HEK293T (cell line): ENCODE data around the gene TGM4.

Experiments
- CTCF ChIA-PET: fragments of 350-600 bp; formaldehyde crosslinking; extraction: SDS; loops from one replicate; lab custom pipeline; 2021; ENCODE audit warnings: antibody characterized with exemption, inconsistent platforms; lab: Yijun Ruan, JAX
- POLR2A ChIA-PET: fragments of 350-600 bp; formaldehyde crosslinking; extraction: SDS; loops from one replicate; lab custom pipeline; 2020; ENCODE audit warnings: antibody characterized with exemption, inconsistent platforms; lab: Yijun Ruan, JAX
- DNase-seq: peaks from one replicate; pipeline ENCODE4 v3.0.0; 2012; ENCODE audit warnings: mixed read lengths; ENCODE audit errors: extremely low spot score
- ARNT ChIP-seq: fragments of 450-650 bp; IDR thresholded peaks from 2 replicates; pipeline ENCODE4 v1.6.1; 2017; ENCODE audit warnings: mild to moderate bottlenecking
- BHLHE40 ChIP-seq: fragments of 450-650 bp; IDR thresholded peaks from 2 replicates; pipeline ENCODE4 v1.6.1; 2016; ENCODE audit warnings: mild to moderate bottlenecking, moderate library complexity, borderline replicate concordance
- CTBP1 ChIP-seq: fragments of 450-650 bp; IDR thresholded peaks from 2 replicates; pipeline ENCODE4 v1.6.1; 2016; ENCODE audit warnings: borderline replicate concordance
- ELF4 ChIP-seq: fragments of 450-650 bp; IDR thresholded peaks from 2 replicates; pipeline ENCODE4 v1.6.1; 2017; ENCODE audit warnings: antibody characterized with exemption
- FOXA1 ChIP-seq: fragments of 450-650 bp; IDR thresholded peaks from 2 replicates; pipeline ENCODE4 v1.6.1; 2016; ENCODE audit warnings: mild to moderate bottlenecking
- FOXK2 ChIP-seq: fragments of 450-650 bp; IDR thresholded peaks from 2 replicates; pipeline ENCODE4 v1.6.1; 2016; ENCODE audit warnings: mild to moderate bottlenecking
- FOXM1 ChIP-seq: fragments of 450-650 bp; IDR thresholded peaks from 2 replicates; pipeline ENCODE4 v1.6.1; 2017; ENCODE audit warnings: mild to moderate bottlenecking, borderline replicate concordance
- HDGF ChIP-seq: fragments of 450-650 bp; IDR thresholded peaks from 2 replicates; pipeline ENCODE4 v1.6.1; 2017; ENCODE audit warnings: antibody characterized with exemption, borderline replicate concordance
- L3MBTL2 ChIP-seq: fragments of 450-650 bp; conservative IDR thresholded peaks from 2 replicates; pipeline ENCODE4 v1.6.1; 2016; ENCODE audit warnings: mild to moderate bottlenecking
- LEF1 ChIP-seq: fragments of 450-650 bp; IDR thresholded peaks from 2 replicates; pipeline ENCODE4 v1.6.1; 2017; ENCODE audit warnings: mild to moderate bottlenecking, borderline replicate concordance
- NFRKB ChIP-seq: fragments of 450-650 bp; IDR thresholded peaks from 2 replicates; pipeline ENCODE4 v1.6.1; 2016; ENCODE audit warnings: mild to moderate bottlenecking, moderate library complexity
- SP1 ChIP-seq: fragments of 450-650 bp; IDR thresholded peaks from 2 replicates; pipeline ENCODE4 v1.6.1; 2017
- SUZ12 ChIP-seq: fragments of 450-650 bp; IDR thresholded peaks from 2 replicates; pipeline ENCODE4 v1.6.1; 2016; ENCODE audit warnings: mild to moderate bottlenecking
- TARDBP ChIP-seq: fragments of 450-650 bp; IDR thresholded peaks from 2 replicates; pipeline ENCODE4 v1.6.1; 2016
- ZNF384 ChIP-seq: fragments of 450-650 bp; IDR thresholded peaks from 2 replicates; pipeline ENCODE4 v1.6.1; 2016
- TF ChIP-seq, protein P1 (sequence below): fragments of 450-650 bp; IDR thresholded peaks from 2 replicates; pipeline ENCODE4 v1.6.1; 2016

Gene TGM4

DNA sequence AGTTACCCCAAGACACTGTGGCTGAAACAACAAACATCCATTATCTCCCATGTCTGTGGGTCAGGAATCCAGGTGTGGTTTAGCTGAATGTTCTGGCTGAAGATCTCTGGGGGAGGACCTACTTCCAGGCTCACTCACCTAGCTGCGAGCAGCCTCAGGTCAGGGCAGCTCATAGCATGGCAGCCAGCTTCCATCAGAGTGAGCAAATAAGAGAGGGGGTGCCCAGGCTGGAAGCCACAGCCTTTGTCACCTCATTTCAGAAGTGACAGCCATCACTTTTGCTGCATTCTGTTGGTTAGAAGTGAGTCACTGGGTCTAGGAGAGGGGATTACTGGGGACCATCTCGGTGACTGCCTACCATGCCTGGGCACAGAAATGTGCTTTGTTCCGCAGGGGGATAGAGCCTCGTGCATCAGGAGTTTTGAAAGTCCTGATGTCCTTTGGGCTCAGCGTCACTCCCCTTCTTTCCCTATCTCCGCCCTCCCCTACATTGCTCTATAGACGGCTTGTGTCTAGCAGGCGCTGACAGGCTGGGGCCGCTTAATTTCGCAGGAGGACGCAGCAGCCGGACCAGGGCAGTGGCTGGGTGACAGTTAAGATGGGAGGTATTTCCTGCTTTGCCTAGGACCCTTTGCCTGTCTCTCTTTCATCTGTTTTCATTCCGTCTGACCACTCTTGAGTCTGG lies 25.4 kb downstream of the TGM4 start:
- ChIA-PET CTCF (no interaction called here), POLR2A (no interaction called here)
- no peak for DNase-seq
- TF ChIP-seq ARNT = no peak
- no peak for TF ChIP-seq LEF1
- TF ChIP-seq FOXM1 = no peak
- TF ChIP-seq NFRKB = no peak
- TF ChIP-seq BHLHE40 = no peak
- TF ChIP-seq CTBP1 = no peak
- TF ChIP-seq FOXK2 = no peak
- TF ChIP-seq HDGF = no peak
- no peak for TF ChIP-seq FOXA1
- no peak for TF ChIP-seq TARDBP

DNA sequence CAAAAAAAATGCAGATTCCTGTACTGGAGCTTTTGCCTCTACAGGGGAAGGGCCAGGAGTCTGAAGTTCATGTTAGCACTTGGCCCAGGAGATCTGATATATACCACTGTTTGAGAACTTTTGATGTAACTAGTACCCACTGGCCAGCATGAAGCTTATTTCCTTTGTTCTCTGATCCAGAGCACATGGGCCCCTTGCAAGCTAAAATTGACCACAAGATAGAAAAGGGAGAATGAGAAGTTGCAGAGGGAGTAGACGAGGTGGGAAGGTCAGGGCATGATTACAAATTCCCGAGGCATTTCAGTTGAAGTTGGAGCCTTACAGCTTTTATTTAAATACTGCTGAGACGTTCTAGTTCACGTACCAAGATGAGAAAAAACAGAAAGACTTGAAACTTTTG lies 28.2 kb downstream of the TGM4 start:
- TF ChIP-seq LEF1 (no peak), NFRKB (no peak), SP1 (no peak), L3MBTL2 (no peak), CTBP1 (no peak), HDGF (no peak), TARDBP (no peak), FOXA1 (no peak), ZNF384 (no peak), SUZ12 (no peak), BHLHE40 (no peak), FOXK2 (no peak), ARNT (no peak), FOXM1 (no peak), ELF4 (no peak)
- TF ChIP-seq, protein P1, sequence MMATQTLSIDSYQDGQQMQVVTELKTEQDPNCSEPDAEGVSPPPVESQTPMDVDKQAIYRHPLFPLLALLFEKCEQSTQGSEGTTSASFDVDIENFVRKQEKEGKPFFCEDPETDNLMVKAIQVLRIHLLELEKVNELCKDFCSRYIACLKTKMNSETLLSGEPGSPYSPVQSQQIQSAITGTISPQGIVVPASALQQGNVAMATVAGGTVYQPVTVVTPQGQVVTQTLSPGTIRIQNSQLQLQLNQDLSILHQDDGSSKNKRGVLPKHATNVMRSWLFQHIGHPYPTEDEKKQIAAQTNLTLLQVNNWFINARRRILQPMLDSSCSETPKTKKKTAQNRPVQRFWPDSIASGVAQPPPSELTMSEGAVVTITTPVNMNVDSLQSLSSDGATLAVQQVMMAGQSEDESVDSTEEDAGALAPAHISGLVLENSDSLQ = no peak
- no peak for DNase-seq
- CTCF ChIA-PET = no interaction called here
- POLR2A ChIA-PET = no interaction called here

DNA sequence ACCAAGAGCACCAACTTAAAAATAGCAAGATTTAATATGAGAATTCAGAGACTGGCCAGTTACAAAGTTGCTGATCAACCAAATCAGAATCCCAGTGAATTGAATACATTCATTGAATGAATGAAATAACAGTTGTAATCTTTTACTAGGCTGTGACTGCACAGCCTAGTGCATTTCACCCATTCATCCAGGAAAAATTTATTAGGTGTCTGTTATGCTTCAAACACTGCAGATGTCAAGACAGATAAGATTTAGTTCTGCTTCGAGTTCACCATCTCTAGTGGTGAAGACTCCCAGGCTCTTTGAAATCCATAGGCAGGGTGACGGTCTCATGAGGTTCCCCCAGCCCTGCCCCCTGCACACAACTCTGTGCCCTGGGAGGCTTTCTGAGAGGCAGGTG lies 28.9 kb downstream of the TGM4 start:
- TF ChIP-seq FOXM1 (no peak), SUZ12 (no peak), FOXK2 (no peak), TARDBP (no peak), ARNT (no peak), LEF1 (no peak)
- ChIA-PET POLR2A (no interaction called here), CTCF (no interaction called here)
- DNase-seq = no peak

DNA sequence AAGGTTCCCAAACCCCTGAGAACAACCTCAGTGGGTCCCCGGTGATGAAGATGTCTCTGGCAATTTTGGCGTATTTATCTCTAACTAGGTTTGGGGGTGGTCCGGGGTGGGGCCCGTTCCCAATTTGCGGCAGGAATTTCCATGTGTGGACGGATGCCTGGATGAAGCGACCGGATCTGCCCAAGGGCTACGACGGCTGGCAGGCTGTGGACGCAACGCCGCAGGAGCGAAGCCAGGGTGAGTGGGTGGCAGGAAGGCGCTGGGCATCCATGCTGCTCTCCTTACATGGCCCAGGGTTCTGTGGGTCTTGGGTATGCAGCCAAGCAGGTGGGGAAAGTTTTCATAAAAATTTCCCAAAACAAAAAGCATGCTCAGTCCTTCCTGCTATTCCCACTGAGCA lies 29.3 kb downstream of the TGM4 start:
- POLR2A ChIA-PET = no interaction called here

DNA sequence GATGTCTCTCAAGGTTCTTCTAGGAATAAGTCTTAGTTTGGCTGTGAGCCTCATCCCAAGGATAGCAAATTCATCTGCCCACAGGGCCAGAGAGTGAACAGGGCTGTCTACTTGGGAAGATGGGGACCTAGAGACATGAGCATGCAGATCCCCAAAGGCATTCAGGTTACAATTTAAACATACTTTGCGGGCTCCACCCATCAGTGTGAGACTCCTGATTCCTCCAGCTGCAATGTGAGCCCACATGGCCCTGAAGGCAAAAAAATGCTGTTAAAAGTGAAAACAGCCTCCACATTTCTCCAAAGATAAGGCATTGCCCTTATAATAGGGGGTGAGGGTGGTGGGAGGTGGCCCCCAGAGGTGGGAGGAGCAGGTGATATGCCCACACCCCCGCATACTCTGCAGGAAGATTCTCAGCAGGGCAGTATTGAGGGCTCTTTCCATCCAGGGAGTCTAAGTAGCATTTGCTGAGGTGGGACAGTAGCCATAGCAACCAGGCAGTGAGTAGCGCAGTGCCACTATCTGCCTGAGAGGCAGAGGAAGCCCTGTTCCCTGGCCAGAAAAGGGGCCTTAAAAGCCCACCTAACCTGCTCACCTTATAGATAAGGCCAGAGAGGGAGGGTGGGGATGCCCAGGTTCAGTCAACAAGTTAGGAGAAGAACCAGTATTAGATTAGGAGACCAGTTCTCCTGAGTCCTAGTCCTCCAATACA lies 31.2 kb downstream of the TGM4 start:
- no peak for TF ChIP-seq FOXM1
- TF ChIP-seq CTBP1 = no peak
- TF ChIP-seq ARNT = no peak
- no peak for TF ChIP-seq NFRKB
- no peak for TF ChIP-seq L3MBTL2
- no peak for TF ChIP-seq FOXA1
- no peak for TF ChIP-seq ZNF384
- no peak for TF ChIP-seq ELF4
- TF ChIP-seq, protein P1 = no peak
- TF ChIP-seq HDGF = no peak
- no peak for TF ChIP-seq SP1
- TF ChIP-seq BHLHE40 = no peak
- no peak for TF ChIP-seq TARDBP
- TF ChIP-seq FOXK2 = no peak
- POLR2A ChIA-PET = no interaction called here
- CTCF ChIA-PET = interaction anchor here (0.6 kb wide), 1 partner anchor 89 kb away, joined by 3 read pairs; no protein-coding TSS in a partner anchor
- DNase-seq = no peak

More for the DNA sequence above, 29.3 kb downstream of the TGM4 start:
- CTCF ChIA-PET = no interaction called here
- DNase-seq = no peak
- TF ChIP-seq ELF4 (no peak), SP1 (no peak), ZNF384 (no peak), ARNT (no peak), LEF1 (no peak), SUZ12 (no peak), CTBP1 (no peak), FOXA1 (no peak), NFRKB (no peak), FOXK2 (no peak), HDGF (no peak), BHLHE40 (no peak), FOXM1 (no peak), TARDBP (no peak), L3MBTL2 (no peak)
- TF ChIP-seq, protein P1 = no peak

DNA sequence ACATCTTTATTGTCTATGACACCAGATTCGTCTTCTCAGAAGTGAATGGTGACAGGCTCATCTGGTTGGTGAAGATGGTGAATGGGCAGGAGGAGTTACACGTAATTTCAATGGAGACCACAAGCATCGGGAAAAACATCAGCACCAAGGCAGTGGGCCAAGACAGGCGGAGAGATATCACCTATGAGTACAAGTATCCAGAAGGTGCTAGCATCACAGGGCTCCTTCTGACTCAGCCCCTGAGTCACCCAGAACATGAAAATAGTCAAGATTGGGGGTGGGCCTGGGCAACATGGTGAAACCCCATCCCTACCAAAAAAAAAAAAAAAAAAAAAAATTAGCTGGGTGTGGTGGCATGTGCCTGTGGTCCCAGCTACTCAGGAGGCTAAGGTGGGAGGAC lies 32.6 kb downstream of the TGM4 start:
- CTCF ChIA-PET = no interaction called here
- POLR2A ChIA-PET = no interaction called here
- TF ChIP-seq SUZ12 (no peak), ZNF384 (no peak)
- no peak for DNase-seq
